NCI-H2107 treated with DMSO at 0.1 percent for 48 hours (cell line): ENCODE results near the gene M1AP.
A peak's percentile ranks its signal among the peaks of the same experiment; 100 is the strongest.

Source experiments
- DNase-seq: peaks from one replicate; lab custom pipeline; 2025; ENCODE audit not compliant: unreplicated experiment; lab: John Stamatoyannopoulos, UW

M1AP gene

DNA sequence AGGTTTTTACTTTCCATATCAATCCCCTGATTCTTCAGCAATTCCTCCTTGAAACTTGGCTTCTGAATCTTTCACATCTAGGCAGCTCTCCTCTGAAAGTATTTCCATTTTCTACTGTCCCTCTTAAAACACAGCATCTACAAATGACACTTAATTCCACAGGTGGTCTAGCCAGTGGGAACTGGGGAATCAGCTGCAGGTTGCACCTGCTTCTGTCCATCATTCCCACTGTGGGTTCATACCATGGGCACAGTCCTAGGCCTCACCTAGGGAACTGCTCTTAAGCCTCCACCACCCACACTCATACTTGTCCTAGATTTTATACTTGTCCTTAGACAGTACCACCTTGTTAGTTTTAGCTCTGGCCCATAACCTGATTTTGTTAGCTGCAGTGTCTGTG is 96.6 kb downstream of the M1AP start:
- no peak for DNase-seq

- DNase-seq: no peak
Measured at GRCh38 chr2:74550231-74550630, 97.9 kb downstream of the M1AP start.

- DNase-seq: peak; percentile 6
Measured at GRCh38 chr2:74548900-74549826, 99.0 kb downstream of the M1AP start.

DNA sequence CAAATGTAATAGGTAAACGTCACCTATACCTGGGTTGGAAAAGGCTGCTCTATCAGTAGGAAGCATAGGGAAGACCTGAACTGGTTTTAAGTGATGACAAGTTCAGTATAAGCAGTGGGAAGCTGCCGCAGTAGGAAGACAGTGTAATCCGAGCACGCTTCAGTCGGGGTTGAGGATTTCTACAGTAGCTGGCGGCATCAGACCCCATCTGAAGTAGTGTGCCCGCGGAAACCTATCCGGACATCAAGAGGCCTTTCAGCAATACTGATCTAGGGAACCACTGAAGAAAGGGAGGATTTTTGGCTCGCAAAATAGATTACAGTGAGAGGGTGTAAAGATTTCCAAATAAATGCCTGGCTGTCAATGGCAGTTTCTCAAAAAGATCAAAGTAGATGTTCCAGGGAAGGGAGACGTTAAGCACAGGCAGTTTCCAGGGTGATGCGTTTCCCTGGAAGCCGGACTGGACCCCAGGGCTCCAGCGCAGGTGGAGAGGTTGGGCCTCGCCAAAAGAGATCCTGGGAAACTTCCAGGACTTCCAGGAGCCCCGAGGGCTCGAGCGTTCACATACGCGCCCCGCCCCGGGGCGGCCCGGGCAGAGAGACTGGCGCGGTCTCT is 99.7 kb downstream of the M1AP start:
- peak; percentile 51 for DNase-seq

GRCh38 chr2:74546004-74546403 is 102.1 kb downstream of the M1AP start:
- DNase-seq: no peak

DNA sequence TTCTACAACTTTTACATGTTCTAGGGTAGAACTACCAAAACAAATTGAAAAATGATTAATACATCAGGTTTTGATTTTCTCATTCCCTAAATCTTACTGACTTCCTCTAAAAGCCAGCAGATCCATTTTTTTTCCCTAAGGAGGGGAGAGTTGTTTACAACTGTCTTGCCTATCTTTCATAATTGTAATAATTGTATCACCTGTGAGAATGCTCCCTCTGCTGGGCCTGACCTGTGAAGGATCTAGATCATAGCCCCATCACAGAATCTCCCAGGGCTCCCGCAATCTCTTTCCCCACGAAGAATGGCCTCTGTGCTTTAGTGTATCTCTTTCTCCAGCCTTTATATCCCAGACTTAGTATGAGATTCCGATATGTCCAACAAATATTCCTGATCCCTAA is 103.5 kb downstream of the M1AP start:
- peak; percentile 1 for DNase-seq

- DNase-seq: no peak
Measured at GRCh38 chr2:74542978-74543377, 105.2 kb downstream of the M1AP start.

DNA sequence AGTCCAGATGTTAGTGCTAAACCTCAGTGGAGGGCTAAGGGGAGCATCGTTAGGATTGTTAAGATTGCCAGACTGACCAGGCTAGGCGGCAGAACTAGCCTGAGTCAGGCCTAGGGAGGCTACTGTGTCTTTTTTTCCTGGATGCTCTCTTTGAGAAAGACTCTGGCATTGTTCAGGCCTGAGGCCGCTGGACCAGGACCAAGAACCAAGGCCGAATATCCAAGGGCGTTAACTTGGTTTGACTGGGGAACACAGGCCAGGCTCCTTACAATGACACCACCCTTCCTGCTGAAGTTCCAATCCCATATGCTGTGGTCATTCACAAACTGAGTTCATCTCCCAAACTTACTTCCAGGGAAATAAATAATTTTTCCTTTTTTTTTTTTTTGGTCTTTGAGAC is 107.8 kb downstream of the M1AP start:
- DNase-seq: no peak

GRCh38 chr2:74538881-74539339 is 109.2 kb downstream of the M1AP start:
- no peak for DNase-seq

DNA sequence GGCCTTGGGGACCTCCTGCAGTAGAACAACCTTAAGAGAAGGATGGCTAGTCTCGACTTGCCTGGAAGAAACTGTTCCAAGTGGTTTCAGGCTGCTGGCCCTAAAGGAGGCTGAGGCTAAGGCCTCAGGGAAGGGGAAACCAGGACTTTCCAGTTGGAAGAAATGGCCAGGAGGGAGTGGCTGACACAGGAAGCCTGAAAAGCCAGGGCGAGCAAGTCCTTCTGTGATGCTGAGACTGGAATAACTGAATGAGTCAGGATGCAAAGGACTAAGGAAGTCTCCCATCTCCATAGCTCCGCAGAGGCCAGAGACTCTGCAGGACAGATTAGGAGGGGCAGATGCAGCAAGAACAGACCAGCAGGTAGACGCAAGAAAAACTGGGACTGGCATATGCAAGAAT is 111.0 kb downstream of the M1AP start:
- DNase-seq: no peak

DNA sequence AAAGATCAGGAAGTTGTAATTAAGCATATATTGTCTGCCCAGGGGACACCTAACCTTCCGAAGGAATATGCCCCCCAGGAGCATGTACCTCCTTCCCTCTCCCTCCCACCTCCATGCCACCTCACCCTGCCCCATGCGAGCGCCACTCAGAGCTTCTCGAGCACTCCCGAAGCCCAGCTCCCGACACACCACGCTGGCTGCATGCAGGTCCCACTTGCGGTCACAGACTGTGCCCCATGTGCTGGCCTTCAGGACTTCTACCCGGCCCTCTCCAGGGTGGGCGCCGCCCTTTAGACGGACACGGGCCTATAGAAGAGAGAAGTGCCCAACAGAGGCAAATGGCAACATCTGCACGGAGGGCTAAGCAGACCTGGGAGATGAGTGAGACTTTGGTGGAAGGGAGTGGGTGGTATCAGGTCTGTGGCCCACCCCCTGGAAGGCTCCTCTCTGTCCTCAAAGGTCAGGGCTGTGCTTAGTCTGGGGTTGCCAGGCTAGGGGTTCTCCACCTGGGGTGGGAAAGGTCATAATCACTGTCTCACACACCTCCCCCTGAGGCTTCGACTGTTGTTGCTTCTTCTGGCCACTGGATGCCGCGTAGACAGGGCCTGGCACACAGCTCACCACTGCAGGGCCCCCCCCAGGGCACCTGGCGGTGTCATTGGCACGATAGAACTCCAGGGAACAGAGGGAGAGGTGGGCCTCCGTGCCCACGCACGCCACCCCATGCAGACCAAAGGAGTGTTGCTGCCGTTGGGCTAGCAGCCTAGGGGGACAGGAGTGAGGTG is 111.8 kb downstream of the M1AP start:
- no peak for DNase-seq

DNA sequence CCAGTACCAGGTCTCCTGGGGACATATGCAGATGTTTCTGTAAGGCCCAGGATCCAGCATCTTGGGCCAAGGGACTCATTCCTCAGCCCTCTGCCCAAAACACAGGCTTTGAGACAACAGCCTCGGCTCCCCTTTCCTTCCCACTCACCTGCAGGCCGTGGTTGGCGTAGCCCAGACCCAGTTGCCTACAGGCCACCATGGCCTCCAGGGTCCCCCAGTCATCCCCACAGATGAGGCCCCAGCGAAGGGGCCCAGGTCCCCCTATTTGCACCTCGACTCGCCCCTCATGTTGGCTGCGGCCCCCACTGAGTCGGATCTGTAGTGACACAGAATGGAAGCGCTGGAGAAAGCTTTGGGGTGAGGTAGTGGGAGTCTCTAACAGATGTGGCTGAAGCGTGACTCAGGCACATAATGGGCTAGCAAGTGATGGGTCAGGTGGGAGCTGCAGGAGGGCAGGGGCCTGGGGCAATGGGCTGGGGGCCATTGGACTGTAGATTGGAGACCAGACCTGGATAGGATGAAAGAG is 112.6 kb downstream of the M1AP start:
- DNase-seq: no peak

- DNase-seq: no peak
Measured at GRCh38 chr2:74534411-74534810, 113.7 kb downstream of the M1AP start.

DNA sequence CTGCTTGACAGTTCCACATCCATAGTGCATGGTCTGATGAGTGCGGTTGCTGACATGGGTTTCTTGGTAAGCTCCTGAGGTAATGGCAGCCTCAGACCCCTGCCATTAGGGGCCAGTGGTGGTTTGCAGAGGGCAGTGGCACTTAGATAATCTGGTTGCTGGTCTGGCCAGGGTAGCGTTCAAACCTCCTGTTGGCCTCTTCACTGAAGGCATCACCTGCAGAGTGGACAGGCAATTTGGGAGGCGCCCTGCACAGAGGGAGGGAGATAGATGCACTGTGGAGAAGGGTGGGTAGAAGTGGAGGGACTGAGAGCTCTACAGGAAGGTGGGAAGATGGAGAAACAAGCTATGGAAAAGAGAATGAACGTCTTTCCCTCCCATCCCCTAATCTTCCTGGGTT is 114.7 kb downstream of the M1AP start:
- DNase-seq: no peak

- DNase-seq: peak; percentile 29
Measured at GRCh38 chr2:74532222-74532621, 115.9 kb downstream of the M1AP start.

- DNase-seq: no peak
Measured at GRCh38 chr2:74531666-74532065, 116.5 kb downstream of the M1AP start.

- no peak for DNase-seq
Measured at GRCh38 chr2:74530239-74531187, 117.6 kb downstream of the M1AP start.

- DNase-seq: peak; percentile 86
Measured at GRCh38 chr2:74529357-74530238, 118.5 kb downstream of the M1AP start, which contains the start of the genes AUP1 and HTRA2. AUP1 (minus strand) TSS chr2:74529706; CDS start chr2:74529629, 77 bp downstream. HTRA2 (plus strand) TSS chr2:74529933; CDS start chr2:74530007, 74 bp downstream.
